ENCODE data around the gene PROSER2.

GRCh38 chr10:11845113-11845512 lies 22.0 kb downstream of the PROSER2 start:
- TF ChIP-seq POLR2AphosphoS5 (IDR thresholded peaks at IDR 0.05), result no peak
- no peak for TF ChIP-seq CTCF (IDR thresholded peaks at IDR 0.05)
